GM12801 (cell line): ENCODE measurements around the gene MAST3.

Experiments
- CTCF ChIP-seq: IDR thresholded peaks from one replicate; pipeline ENCODE4 v1.5.1; 2011; ENCODE audit warnings: control low read depth; ENCODE audit not compliant: insufficient read length; ENCODE audit errors: extremely low read depth

Gene MAST3

GRCh38 chr19:18158467-18158866 lies 60.9 kb downstream of the MAST3 start:
- TF ChIP-seq CTCF = no peak

- TF ChIP-seq CTCF = no peak
These were observed 62.2 kb downstream of the MAST3 start for GRCh38 chr19:18159810-18160209.

GRCh38 chr19:18160493-18160970 lies 63.0 kb downstream of the MAST3 start:
- no peak for TF ChIP-seq CTCF

DNA sequence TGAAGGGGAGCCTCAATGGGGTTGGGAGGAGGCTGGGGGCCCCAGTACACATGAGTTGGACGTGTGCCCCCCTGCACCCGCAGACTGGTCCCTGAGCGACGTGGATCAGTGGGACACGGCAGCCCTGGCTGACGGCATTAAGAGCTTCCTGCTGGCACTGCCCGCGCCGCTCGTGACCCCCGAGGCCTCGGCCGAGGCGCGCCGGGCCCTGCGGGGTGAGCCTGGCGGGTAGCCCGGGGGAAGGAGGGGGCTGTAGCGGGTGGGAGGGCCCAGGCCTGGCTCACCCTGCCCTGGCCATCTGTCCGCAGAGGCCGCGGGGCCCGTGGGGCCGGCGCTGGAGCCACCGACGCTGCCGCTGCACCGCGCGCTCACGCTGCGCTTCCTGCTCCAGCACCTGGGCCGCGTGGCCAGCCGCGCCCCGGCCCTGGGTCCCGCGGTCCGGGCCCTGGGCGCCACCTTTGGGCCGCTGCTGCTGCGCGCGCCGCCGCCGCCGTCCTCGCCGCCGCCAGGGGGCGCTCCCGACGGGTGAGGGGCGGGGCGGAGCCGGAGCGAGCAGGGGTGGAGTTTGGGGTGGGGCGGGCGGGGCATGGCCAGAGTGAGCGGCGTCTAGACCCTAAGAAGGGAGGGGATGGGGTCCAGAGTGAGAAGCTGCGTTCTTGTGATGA lies 63.5 kb downstream of the MAST3 start:
- TF ChIP-seq CTCF = no peak

- TF ChIP-seq CTCF = no peak
These were observed 64.0 kb downstream of the MAST3 start for GRCh38 chr19:18161636-18162002.

GRCh38 chr19:18164072-18164471 lies 66.5 kb downstream of the MAST3 start:
- no peak for TF ChIP-seq CTCF

DNA sequence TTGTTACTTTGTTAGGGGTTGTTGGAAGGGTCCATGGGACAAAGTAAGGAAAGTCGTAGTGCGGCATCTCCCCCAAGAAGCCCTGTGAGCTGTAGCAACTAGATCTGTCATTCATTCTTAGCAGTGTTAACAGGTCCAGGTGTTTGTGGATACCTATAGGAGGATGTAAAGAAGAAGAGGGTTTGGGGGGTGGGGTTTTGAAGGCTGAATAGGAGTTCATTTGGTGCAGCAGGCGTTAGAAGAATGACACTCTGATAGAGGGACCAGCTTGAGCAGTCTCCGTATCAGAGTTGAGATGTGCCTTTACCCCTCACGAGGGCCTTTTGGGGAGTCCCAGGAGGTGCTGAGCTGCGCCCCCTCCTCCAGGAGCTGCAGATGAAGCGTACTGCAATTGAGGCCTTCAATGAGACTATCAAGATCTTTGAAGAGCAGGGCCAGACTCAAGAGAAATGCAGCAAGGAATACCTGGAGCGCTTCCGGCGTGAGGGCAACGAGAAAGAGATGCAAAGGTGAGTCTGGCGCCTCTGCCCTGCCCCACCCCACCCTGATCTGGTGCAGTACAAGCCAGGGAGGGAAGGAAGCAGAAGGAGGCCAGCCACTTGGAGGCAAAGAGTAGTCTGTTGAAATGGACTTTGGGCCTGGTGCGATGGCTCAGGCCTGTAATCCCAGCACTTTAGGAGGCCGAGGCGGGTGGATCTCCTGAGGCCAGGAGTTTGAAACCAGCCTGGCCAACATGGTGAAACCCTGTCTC lies 68.4 kb downstream of the MAST3 start:
- TF ChIP-seq CTCF = no peak
